Kidney (tissue), 14 donors: ENCODE results near the gene CTTNBP2. TPM values are rescaled to one million over a fixed set of nuclear protein-coding genes. Genes with fewer than 3 reads are reported as not detected.

Source experiments
- DNase-seq, 5 donors: peaks; one replicate each; pipeline ENCODE4 v3.0.0-alpha.2; 2013 to 2020
- FAIRE-seq: peaks from 2 replicates; lab custom pipeline; 2012; peaks lifted over from hg19 to GRCh38; lab: Jason Lieb, UNC
- H3K27ac ChIP-seq, 2 donors: one replicate each; pipeline ENCODE4 v1.7.0; 2013; ENCODE audit warnings: low read depth in 2 of 2, low read length in 2 of 2, inconsistent platforms in 1 of 2
- H3K27me3 ChIP-seq: one replicate; pipeline ENCODE4 v1.7.1; 2013; ENCODE audit warnings: low read length, inconsistent platforms; ENCODE audit not compliant: control insufficient read depth, insufficient read depth
- H3K36me3 ChIP-seq, 3 donors: one replicate each; pipeline versions ENCODE4 v1.7.0 to v1.7.1; 2013; ENCODE audit warnings: low read length in 3 of 3, control low read depth in 1 of 3, inconsistent platforms in 1 of 3; ENCODE audit not compliant: insufficient read depth in 3 of 3, control insufficient read depth in 2 of 3
- H3K4me1 ChIP-seq, 3 donors: one replicate each; pipeline versions ENCODE4 v1.7.0 to v1.7.1; 2013; ENCODE audit warnings: low read length in 3 of 3, inconsistent platforms in 1 of 3, low read depth in 1 of 3; ENCODE audit not compliant: control insufficient read depth in 2 of 3, insufficient read depth in 2 of 3
- H3K4me3 ChIP-seq, 3 donors: one replicate each; pipeline versions ENCODE4 v1.7.0 to v1.8.1; 2013; ENCODE audit warnings: low read length in 3 of 3, control low read depth in 1 of 3, inconsistent platforms in 1 of 3
- H3K9ac ChIP-seq, 3 donors: one replicate each; pipeline versions ENCODE4 v1.7.0 to v1.7.1; 2013; ENCODE audit warnings: low read length in 3 of 3, control low read depth in 1 of 3, inconsistent platforms in 1 of 3
- H3K9me3 ChIP-seq, 3 donors: one replicate each; pipeline versions ENCODE4 v1.7.0 to v1.7.1; 2013; ENCODE audit warnings: low read length in 3 of 3, control low read depth in 1 of 3, inconsistent platforms in 1 of 3; ENCODE audit not compliant: control insufficient read depth in 2 of 3, insufficient read depth in 1 of 3
- CTCF ChIP-seq: IDR thresholded peaks from 3 replicates; pipeline ENCODE4 v1.5.1; 2012; ENCODE audit warnings: mild to moderate bottlenecking, moderate library complexity, borderline replicate concordance; ENCODE audit not compliant: insufficient read depth; ENCODE audit errors: extremely low read depth
- intact Hi-C: fragments of 100-400 bp; cut with DNase I; formaldehyde crosslinking; loops from one replicate; pipeline ENCODE4 v1.11.1; 2022
- polyA plus RNA-seq: library from polyadenylated mRNA; stranded (reverse); fragments of 350-450 nt; fragmentation: Illumina TruSeq; extraction: RNeasy Lipid Tissue Mini Kit (QIAGEN cat#74804); gene quantifications from one replicate; pipeline ENCODE4 v1.2.3, GENCODE V29; 2014; ENCODE audit warnings: low read depth, low replicate concordance; ENCODE audit not compliant: insufficient read depth
- total RNA-seq: library from RNA; stranded (reverse); fragmentation: NEBNext Ultra II Directional; extraction: Animal tissue kit (Norgen Biotek cat#: 25700); gene quantifications from one replicate; pipeline ENCODE4 v1.2.1, GENCODE V29; 2021
- donor health status: control.
- donor health status: control.
- donor health status: control.
- donor health status: control.
- donor health status: control.
- donor health status: DM: yes; HTN: yes; CAD: no.
- donor health status: Normal renal cell carcinoma (clear cell type).

CTTNBP2 gene
- total and polyA plus RNA-seq, 2 donors from 2014 or later: 3.8 to 41.1 TPM

DNA sequence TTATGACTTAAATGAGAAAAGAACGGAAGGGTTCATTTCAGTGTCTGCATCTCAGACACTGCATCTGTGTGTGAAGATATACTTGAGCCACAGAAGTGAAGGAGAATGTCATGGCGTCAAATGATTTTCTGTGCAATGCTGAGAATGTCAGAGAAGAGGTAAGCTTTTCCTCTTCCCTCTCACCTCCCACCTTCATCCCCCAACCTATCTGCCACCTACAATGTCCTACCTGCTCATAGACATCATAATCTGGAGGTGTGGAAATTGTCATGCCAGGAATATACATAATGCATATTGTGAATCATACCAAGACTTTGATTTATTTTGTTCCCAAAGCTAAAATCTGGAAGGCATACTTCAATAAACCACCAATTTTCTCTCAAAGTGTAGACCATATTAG lies 53.7 kb downstream of the CTTNBP2 start:
- Histone ChIP-seq H3K36me3 (no peaks in the 10 kb centered on the region), H3K4me1 (no peaks in the 10 kb centered on the region), H3K27ac (no peak overlapping the region), H3K9ac (no peak overlapping the region), H3K9me3 (no peaks in the 10 kb centered on the region), H3K27me3 (no peaks in the 10 kb centered on the region), H3K4me3 (no peak overlapping the region)
- FAIRE-seq (no peak), DNase-seq (no peak)
- intact Hi-C loops: no loop called here
- no peak for TF ChIP-seq CTCF

DNA sequence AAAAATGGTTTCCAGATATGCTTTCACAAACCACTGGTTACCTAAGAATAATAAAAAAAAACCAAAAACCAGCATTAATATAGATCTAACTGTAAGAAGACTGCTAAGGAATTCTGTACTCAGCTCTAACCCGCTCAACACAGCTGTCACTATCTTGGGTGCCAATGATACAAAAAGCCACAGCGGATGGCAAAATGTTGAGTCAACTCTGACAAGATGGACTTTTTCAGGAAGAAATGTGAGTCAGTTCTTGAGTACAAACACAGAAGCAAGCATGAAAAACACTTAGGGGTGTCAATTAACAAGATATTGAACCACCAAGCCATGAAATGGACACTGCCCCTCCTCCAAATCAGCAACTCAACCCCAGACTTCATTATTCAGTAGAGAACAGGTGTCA lies 55.0 kb downstream of the CTTNBP2 start:
- H3K27me3 ChIP-seq: no peaks in the 10 kb centered on the region
- H3K9ac ChIP-seq: no peak overlapping the region
- no peak for TF ChIP-seq CTCF
- H3K4me3 ChIP-seq: no peak overlapping the region
- H3K27ac ChIP-seq: no peak overlapping the region
- H3K4me1 ChIP-seq: no peaks in the 10 kb centered on the region
- H3K9me3 ChIP-seq: no peaks in the 10 kb centered on the region
- no peak for DNase-seq
- intact Hi-C loops: no loop called here
- no peaks in the 10 kb centered on the region for H3K36me3 ChIP-seq
- no peak for FAIRE-seq

DNA sequence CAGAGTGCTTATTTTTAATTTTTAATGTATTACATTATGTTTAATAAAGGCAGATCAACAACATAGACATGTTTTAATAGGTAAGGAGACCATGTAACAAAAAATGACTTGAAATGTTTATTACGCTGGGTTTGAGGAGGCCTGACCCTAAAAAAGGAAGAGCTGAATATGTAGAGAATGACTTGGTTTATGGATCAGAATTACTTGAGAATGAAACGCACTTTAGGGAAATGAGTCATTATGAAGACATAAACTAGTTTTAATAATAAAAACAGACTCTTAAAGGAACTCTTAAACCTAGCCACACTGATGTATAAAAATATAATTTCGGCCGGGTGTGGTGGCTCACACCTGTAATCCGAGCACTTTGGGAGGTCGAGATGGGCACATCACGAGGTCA lies 56.5 kb downstream of the CTTNBP2 start:
- Histone ChIP-seq H3K9me3 (no peaks in the 10 kb centered on the region), H3K9ac (no peak overlapping the region), H3K4me3 (no peak overlapping the region), H3K36me3 (no peaks in the 10 kb centered on the region), H3K27ac (no peak overlapping the region), H3K27me3 (no peaks in the 10 kb centered on the region), H3K4me1 (no peaks in the 10 kb centered on the region)
- intact Hi-C loops: no loop called here
- no peak for TF ChIP-seq CTCF
- DNase-seq: no peak
- FAIRE-seq: no peak

DNA sequence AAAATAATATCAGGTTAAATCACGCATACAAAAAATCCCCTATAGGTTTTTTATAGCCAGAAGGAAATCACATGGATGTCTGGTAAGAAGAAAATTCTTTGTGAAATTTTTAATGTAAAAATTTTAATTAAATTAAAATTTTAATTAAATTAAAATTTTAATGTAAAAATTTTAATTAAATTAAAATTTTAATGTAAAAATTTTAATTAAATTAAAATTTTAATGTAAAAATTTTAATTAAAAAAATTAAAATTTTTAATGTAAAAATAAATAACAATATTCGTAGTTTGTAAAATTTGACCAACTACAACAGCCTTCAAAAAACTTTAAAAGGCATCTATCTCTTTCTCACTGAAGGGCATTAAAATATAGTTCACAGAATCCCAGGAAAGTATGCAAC lies 61.5 kb downstream of the CTTNBP2 start:
- H3K36me3 ChIP-seq: no peaks in the 10 kb centered on the region
- no peaks in the 10 kb centered on the region for H3K27me3 ChIP-seq
- H3K9me3 ChIP-seq: no peaks in the 10 kb centered on the region
- DNase-seq (no peak), FAIRE-seq (peak; percentile 95)
- H3K4me1 ChIP-seq: peaks cover 0 to 5% (median 3%) of the 10 kb centered on the region in 3 donors
- H3K27ac ChIP-seq: no peak overlapping the region
- no peak for TF ChIP-seq CTCF
- intact Hi-C loops: no loop called here
- H3K4me3 ChIP-seq: no peak overlapping the region
- H3K9ac ChIP-seq: no peak overlapping the region
